Fibroblast of pulmonary artery (primary cell): Measurements from ENCODE around the gene VMA21.

ENCODE experiments used
- DNase-seq: peaks from one replicate; pipeline ENCODE4 v3.0.0-alpha.2; 2010; ENCODE audit warnings: low read depth
- H3K4me3 ChIP-seq: replicated peaks from 2 replicates; pipeline ENCODE4 v1.5.1; 2011; ENCODE audit warnings: low read depth, mild to moderate bottlenecking, control low read depth, low read length, moderate library complexity
- TF ChIP-seq, protein P1 (sequence below): IDR thresholded peaks from 2 replicates; pipeline ENCODE4 v1.5.1; 2011; ENCODE audit warnings: mild to moderate bottlenecking, control low read depth, low read length, inconsistent platforms; ENCODE audit errors: missing control alignments

Gene VMA21

DNA sequence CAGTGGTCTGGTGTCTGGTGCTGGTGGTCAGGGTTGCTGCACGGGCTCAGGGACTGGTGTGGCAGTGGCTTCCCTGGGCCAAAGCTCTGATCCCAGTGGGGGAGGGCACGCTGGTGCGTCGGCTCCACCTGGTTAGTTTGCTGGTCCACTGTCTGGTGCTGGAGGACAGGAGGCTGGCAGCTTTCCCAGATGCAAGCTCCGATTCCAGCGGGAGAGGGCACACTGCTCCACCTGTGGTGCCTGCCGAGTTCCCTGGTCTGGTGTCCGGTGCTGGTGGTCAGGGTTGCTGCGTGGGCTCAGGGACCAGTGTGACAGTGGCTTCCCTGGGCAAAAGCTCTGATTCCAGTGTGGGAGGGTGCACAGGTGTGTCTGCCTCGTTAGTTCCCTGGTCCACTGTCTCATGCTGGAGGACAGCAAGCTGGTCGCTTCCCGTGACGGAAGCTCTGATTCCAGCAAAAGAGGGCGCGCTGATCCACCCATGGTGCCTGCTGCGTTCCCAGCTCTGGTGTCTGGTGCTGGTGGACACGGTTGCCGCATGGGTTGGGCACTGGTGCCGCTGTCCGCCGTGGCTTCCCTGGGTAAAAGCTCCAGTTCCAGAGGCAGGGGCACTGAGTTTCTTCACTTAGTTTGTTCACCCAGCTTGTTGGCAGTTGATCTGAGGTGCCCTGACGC is 5.8 kb downstream of the VMA21 start:
- DNase-seq = no peak
- no peak overlapping the region for H3K4me3 ChIP-seq
- TF ChIP-seq, protein P1, sequence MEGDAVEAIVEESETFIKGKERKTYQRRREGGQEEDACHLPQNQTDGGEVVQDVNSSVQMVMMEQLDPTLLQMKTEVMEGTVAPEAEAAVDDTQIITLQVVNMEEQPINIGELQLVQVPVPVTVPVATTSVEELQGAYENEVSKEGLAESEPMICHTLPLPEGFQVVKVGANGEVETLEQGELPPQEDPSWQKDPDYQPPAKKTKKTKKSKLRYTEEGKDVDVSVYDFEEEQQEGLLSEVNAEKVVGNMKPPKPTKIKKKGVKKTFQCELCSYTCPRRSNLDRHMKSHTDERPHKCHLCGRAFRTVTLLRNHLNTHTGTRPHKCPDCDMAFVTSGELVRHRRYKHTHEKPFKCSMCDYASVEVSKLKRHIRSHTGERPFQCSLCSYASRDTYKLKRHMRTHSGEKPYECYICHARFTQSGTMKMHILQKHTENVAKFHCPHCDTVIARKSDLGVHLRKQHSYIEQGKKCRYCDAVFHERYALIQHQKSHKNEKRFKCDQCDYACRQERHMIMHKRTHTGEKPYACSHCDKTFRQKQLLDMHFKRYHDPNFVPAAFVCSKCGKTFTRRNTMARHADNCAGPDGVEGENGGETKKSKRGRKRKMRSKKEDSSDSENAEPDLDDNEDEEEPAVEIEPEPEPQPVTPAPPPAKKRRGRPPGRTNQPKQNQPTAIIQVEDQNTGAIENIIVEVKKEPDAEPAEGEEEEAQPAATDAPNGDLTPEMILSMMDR = no peak

DNA sequence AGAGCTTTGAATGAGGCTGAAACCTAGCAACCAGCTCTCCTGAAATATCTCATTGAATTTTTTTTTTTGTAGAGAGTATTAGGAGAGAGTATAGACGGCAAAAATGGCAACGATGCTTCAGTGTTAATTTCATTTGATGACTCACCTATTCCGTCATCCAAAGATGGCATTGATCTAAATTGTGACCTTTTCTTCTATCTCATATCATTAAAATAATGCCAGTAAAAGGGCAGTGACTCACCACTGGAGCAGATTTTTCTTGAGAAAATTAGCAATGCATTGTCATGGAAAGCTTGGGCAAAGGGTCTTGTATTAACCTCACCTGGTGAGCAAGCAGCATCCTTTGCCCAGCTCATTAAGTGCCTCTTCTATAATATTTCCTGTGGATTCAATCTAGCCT is 19.6 kb downstream of the VMA21 start:
- DNase-seq = no peak
- TF ChIP-seq, protein P1 = no peak
- H3K4me3 ChIP-seq = no peak overlapping the region

DNA sequence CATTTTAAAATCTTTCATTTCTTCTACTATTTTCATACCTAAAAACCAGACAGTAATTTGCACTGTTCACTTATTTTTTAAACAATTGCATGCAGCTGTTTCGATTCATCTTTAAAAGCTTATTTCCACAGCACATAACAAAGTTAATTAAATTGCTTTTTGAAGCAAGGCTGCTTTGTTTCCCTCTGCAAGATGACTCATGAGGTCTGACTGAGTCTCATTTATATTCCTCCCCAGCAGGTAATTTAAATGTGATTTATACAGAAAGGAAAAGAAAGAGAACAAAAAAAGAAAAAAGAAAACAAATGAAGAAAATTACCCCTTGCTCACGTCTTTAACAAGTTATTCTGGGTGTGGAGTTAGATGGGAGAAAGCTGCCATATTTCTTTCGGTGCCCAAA is 22.8 kb downstream of the VMA21 start:
- no peak for DNase-seq
- TF ChIP-seq, protein P1 = no peak
- H3K4me3 ChIP-seq = no peak overlapping the region

DNA sequence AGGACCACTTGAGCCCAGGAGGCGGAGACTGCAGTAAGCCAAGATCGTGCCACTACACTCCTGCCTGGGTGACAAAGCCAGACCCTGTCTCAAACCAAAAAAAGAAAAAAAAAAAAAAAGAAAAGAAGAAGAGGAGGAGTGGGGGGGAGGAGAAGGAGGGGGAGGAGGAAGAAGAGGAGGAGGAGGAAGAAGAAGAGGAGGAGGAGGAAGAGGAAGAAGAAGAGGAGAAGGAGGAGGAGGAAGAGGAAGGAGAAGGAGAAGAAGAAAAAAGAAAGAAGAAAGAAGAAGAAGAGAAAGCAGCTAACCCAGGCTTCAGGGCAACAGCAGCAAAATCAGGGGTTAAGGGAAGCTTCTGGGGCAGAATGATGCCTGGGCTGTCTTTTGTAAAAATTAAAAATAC is 27.5 kb downstream of the VMA21 start:
- TF ChIP-seq, protein P1 = no peak
- no peak overlapping the region for H3K4me3 ChIP-seq
- no peak for DNase-seq

DNA sequence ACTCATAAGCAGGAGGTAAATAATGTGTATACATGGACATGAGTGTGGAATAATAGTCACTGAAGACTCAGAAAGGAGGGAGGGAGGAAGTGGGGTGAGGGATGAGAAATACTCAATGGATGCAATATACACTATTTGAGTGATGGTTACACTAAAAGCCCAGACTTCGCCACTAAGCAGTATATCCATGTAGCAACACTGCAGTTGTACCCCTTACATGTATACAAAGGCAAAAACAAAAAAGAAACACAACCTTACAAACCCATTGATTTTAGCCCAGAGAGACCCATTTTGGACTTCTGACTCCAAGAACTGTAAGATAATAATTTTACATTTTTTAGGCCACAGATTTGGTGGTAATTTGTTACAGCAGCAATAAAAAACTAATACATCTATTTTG is 51.5 kb downstream of the VMA21 start:
- TF ChIP-seq, protein P1 = no peak
- H3K4me3 ChIP-seq = no peak overlapping the region
- DNase-seq = no peak

DNA sequence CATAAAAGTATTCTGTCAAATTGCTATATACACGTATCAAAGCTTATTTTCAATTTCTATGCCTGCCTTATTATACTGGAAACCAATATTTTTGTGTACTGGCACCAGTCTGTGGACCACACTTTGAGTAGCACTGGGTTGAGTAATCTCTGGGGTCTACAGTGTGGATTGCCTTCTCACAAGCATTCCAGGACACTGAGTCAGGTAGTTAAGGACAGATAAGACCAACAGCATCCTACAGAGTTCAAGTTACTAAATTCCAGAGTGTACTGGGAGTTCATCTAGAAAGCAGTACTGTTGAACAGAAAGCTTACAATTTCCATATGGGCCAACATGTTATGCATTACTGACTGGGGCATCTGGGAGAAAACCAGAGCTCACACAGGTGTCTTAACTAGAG is 61.8 kb downstream of the VMA21 start:
- no peak overlapping the region for H3K4me3 ChIP-seq

More for the DNA sequence above, 61.8 kb downstream of the VMA21 start:
- TF ChIP-seq, protein P1 = no peak
- peak; percentile 1 for DNase-seq
